Activated CD4-positive, alpha-beta T cell treated with anti-CD3 and anti-CD28 coated beads, Interleukin-2, Interleukin-4, amounts not matched to agents 100 ng/mL and 50 ng/mL, durations not matched to agents 16 hours and 8 hours (primary cell): ENCODE measurements around the gene NKAIN4.

Experiments
- DNase-seq: peaks from one replicate; pipeline ENCODE4 v3.0.0-alpha.2; 2020; ENCODE audit warnings: low spot score

The NKAIN4 gene

GRCh38 chr20:63192721-63193120 lies 61.5 kb downstream of the NKAIN4 start:
- no peak for DNase-seq

- no peak for DNase-seq
Observed at GRCh38 chr20:63191400-63191799, 62.9 kb downstream of the NKAIN4 start.

GRCh38 chr20:63190828-63191227 lies 63.4 kb downstream of the NKAIN4 start:
- no peak for DNase-seq
